Activated CD8-positive, alpha-beta memory T cell treated with anti-CD3 and anti-CD28 coated beads for 1 hour (primary cell): ENCODE measurements around the gene PTBP1.

ENCODE experiments used
- DNase-seq, 2 donors: peaks; one replicate each; pipeline ENCODE4 v3.0.0-alpha.2; 2020; ENCODE audit warnings: low read depth in 1 of 2; ENCODE audit errors: extremely low read depth in 1 of 2

Gene PTBP1

GRCh38 chr19:772063-772462 is 25.2 kb upstream of the PTBP1 start:
- DNase-seq: no peak

GRCh38 chr19:772730-773436 is 24.4 kb upstream of the PTBP1 start:
- DNase-seq: no peak

- DNase-seq: no peak
Measured at GRCh38 chr19:776549-776948, 20.7 kb upstream of the PTBP1 start.

- no peak for DNase-seq
Measured at GRCh38 chr19:778910-779653, 18.2 kb upstream of the PTBP1 start.

- no peak for DNase-seq
Measured at GRCh38 chr19:780935-781334, 16.3 kb upstream of the PTBP1 start.

GRCh38 chr19:781800-782184 is 15.5 kb upstream of the PTBP1 start:
- DNase-seq: no peak

GRCh38 chr19:782185-782877 is 14.9 kb upstream of the PTBP1 start:
- no peak for DNase-seq

GRCh38 chr19:782878-783668 is 14.2 kb upstream of the PTBP1 start:
- DNase-seq: no peak

- no peak for DNase-seq
Measured at GRCh38 chr19:784541-784940, 12.7 kb upstream of the PTBP1 start.

- DNase-seq: no peak
Measured at GRCh38 chr19:787536-787935, 9.7 kb upstream of the PTBP1 start.

GRCh38 chr19:788686-788982 is 8.6 kb upstream of the PTBP1 start:
- DNase-seq: no peak

- DNase-seq: no peak
Measured at GRCh38 chr19:788983-789700, 8.1 kb upstream of the PTBP1 start.

- DNase-seq: no peak
Measured at GRCh38 chr19:789701-790060, 7.6 kb upstream of the PTBP1 start.

- DNase-seq: no peak
Measured at GRCh38 chr19:791007-791566, 6.2 kb upstream of the PTBP1 start.

GRCh38 chr19:791567-792305 is 5.5 kb upstream of the PTBP1 start:
- no peak for DNase-seq

- DNase-seq: no peak
Measured at GRCh38 chr19:792306-792885, 4.9 kb upstream of the PTBP1 start.

- no peak for DNase-seq
Measured at GRCh38 chr19:793806-794205, 3.4 kb upstream of the PTBP1 start.

- no peak for DNase-seq
Measured at GRCh38 chr19:795073-795611, 2.1 kb upstream of the PTBP1 start.
